BJ (cell line): Measurements from ENCODE around the gene SFSWAP. TPM values are rescaled to one million over a fixed set of nuclear protein-coding genes. Genes with fewer than 3 reads are reported as not detected.

Experiments used
- CTCF ChIA-PET: fragments of 350-600 bp; formaldehyde crosslinking; extraction: SDS; loops from one replicate; lab custom pipeline; 2021; ENCODE audit warnings: antibody characterized with exemption, inconsistent platforms; lab: Yijun Ruan, JAX
- POLR2A ChIA-PET: fragments of 300-600 bp; sonication (Branson Sonifier 250); formaldehyde crosslinking; extraction: SDS; loops from one replicate; lab custom pipeline; 2021; ENCODE audit warnings: antibody characterized with exemption; lab: Charles Lee
- DNase-seq: peaks from one replicate; pipeline ENCODE4 v3.0.0-alpha.2; 2011; ENCODE audit warnings: low read depth
- H3K27me3 ChIP-seq: 2 replicates; pipeline ENCODE4 v1.6.0; 2011; ENCODE audit warnings: low read length; ENCODE audit not compliant: control insufficient read depth, insufficient read depth
- H3K36me3 ChIP-seq: 2 replicates; pipeline ENCODE4 v1.5.1; 2011; ENCODE audit warnings: low read length; ENCODE audit not compliant: control insufficient read depth, insufficient read depth
- H3K4me3 ChIP-seq: 2 replicates; pipeline ENCODE4 v1.5.1; 2011; ENCODE audit warnings: low read depth, mild to moderate bottlenecking, control low read depth, low read length
- polyA plus RNA-seq: library from polyadenylated mRNA; depleted of rRNA; stranded (reverse); fragments of >200 nt; gene quantifications from 2 replicates; pipeline ENCODE4 v1.2.3, GENCODE V29; 2011
- TF ChIP-seq, protein P1 (sequence below): IDR thresholded peaks from 2 replicates; pipeline ENCODE4 v1.5.1; 2011; ENCODE audit warnings: low read depth, mild to moderate bottlenecking, control low read depth, inconsistent platforms, low read length, moderate library complexity; ENCODE audit not compliant: insufficient read depth

Gene SFSWAP
- polyA plus RNA-seq, 1 experiment, result 11.7 TPM

- CTCF ChIA-PET, result no interaction called here
- TF ChIP-seq, protein P1, sequence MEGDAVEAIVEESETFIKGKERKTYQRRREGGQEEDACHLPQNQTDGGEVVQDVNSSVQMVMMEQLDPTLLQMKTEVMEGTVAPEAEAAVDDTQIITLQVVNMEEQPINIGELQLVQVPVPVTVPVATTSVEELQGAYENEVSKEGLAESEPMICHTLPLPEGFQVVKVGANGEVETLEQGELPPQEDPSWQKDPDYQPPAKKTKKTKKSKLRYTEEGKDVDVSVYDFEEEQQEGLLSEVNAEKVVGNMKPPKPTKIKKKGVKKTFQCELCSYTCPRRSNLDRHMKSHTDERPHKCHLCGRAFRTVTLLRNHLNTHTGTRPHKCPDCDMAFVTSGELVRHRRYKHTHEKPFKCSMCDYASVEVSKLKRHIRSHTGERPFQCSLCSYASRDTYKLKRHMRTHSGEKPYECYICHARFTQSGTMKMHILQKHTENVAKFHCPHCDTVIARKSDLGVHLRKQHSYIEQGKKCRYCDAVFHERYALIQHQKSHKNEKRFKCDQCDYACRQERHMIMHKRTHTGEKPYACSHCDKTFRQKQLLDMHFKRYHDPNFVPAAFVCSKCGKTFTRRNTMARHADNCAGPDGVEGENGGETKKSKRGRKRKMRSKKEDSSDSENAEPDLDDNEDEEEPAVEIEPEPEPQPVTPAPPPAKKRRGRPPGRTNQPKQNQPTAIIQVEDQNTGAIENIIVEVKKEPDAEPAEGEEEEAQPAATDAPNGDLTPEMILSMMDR, result no peak
- H3K4me3 ChIP-seq, result no peak overlapping the region
- POLR2A ChIA-PET, result no interaction called here
- no peaks in the 10 kb centered on the region for H3K27me3 ChIP-seq
- no peaks in the 10 kb centered on the region for H3K36me3 ChIP-seq
- DNase-seq, result no peak
These were observed 99.8 kb downstream of the SFSWAP start for GRCh38 chr12:131810726-131811125.

DNA sequence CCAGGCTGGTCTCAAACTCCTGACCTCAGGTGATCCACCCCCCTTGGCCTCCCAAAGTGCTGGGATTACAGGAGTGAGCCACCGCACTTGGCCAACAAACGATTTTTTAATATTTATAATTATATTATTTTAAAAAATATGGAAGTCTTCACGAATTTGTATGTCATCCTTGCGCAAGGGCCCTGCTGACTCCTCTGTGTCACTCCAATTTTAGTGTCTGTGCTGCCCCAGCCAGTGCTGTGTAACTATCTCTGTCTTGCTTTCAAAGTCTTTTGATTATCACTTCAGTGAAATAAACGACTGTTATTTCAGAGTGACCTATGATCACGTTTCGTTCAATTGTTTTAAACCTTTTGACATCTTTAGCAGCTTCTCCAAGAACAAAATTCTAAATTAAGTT lies 104.2 kb downstream of the SFSWAP start:
- CTCF ChIA-PET, result interaction anchor here (1.4 to 1.6 kb wide), 2 partner anchors 8 to 14 kb away, joined by 3 to 4 read pairs; no protein-coding TSS in a partner anchor
- POLR2A ChIA-PET, result no interaction called here
- no peak for DNase-seq
- Histone ChIP-seq H3K4me3 (no peak overlapping the region), H3K27me3 (no peaks in the 10 kb centered on the region; the same call in 1 of the 2 replicates), H3K36me3 (no peaks in the 10 kb centered on the region)
- TF ChIP-seq, protein P1, result no peak

DNA sequence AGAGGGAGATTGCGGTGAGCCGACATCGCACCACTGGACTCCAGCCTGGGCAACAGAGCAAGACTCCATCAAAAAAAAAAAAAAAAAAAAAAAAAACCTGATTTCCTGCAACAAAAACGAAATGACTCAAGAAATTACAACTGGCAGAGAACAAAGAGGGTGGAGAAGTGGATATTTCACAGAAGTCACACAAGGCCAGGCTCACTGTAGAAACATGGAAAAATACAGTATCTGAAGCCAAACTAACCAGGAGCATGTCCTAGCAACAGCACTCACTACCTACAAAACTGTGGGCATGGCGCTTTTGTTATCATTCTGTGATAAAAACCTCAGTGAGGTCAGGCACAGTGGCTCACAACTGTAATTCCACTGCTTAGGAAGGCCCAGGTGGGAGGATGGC lies 105.6 kb downstream of the SFSWAP start:
- CTCF ChIA-PET, result interaction anchor here (1.4 to 1.6 kb wide), 2 partner anchors 9 to 12 kb away, joined by 3 to 4 read pairs; no protein-coding TSS in a partner anchor

GRCh38 chr12:131817241-131817640 lies 106.4 kb downstream of the SFSWAP start:
- ChIA-PET CTCF (no interaction called here), POLR2A (no interaction called here)
- Histone ChIP-seq H3K27me3 (no peaks in the 10 kb centered on the region; the same call in 1 of the 2 replicates), H3K4me3 (no peak overlapping the region), H3K36me3 (no peaks in the 10 kb centered on the region)
- no peak for DNase-seq
- TF ChIP-seq, protein P1, result no peak

More for the DNA sequence above, 105.6 kb downstream of the SFSWAP start:
- TF ChIP-seq, protein P1, result no peak
- POLR2A ChIA-PET, result interaction anchor here (0.6 kb wide), 1 partner anchor 14 kb away, joined by 5 read pairs; no protein-coding TSS in a partner anchor
- Histone ChIP-seq H3K4me3 (no peak overlapping the region), H3K27me3 (no peaks in the 10 kb centered on the region; the same call in 1 of the 2 replicates), H3K36me3 (no peaks in the 10 kb centered on the region)
- DNase-seq, result no peak

DNA sequence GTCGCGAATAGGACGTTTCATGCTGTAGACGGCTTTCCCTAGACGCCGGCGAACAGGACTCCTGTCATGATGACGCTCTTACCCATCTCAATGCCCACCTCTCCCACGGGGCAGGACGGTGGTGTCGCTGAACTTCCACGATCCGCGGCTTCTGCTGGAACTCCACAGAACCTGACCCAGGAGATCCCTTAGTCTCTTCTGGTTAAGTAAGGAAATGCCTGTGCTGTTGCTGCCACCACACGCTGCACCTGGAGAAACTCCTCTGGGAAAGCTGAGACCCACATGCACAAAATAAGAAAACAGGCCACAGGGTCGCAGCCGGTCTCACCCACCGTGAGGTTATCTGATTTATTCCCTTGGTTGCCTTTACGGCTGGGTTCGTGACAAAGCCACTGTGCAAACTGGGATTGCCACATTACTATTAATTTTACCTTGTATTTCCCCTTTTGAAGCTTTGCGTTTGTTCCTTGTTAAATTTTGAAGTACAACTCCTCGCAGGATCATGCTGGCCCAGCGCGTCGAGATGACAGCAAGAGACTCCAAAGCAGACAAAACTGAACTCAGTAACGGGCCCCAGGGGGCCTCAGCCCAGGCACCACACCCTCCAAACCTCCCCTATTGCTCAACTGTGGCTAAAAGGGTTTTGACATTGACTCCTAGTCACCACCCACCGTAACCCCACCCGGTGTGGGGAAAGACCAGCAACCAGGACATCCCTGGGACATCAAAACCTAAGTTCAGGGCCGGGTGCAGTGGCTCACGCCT lies 108.1 kb downstream of the SFSWAP start:
- no peak for DNase-seq
- no peaks in the 10 kb centered on the region for H3K36me3 ChIP-seq
- no peak overlapping the region for H3K4me3 ChIP-seq
- no peaks in the 10 kb centered on the region; the same call in 1 of the 2 replicates for H3K27me3 ChIP-seq
- ChIA-PET CTCF (interaction anchor here (0.6 kb wide), 1 partner anchor 939 kb away, joined by 3 read pairs; no protein-coding TSS in a partner anchor), POLR2A (no interaction called here)
- TF ChIP-seq, protein P1, result no peak
